ENCODE measurements around the gene NPLOC4.

The NPLOC4 gene

GRCh38 chr17:81514739-81515529, 122.0 kb downstream of the NPLOC4 start:
- peak overlapping the region; percentile 88 for H3K27ac Mint-ChIP-seq
- intact Hi-C loops (cut with micrococcal nuclease): loop anchor here (2.0 to 10.0 kb wide), 2 partner anchors 38 to 120 kb away; partner anchors contain the start of genes BAHCC1 and FAAP100
- no peaks in the 10 kb centered on the region for H3K9me3 Mint-ChIP-seq
- H3K27me3 Mint-ChIP-seq: peaks cover 5% of the 10 kb centered on the region
- H3K4me3 Mint-ChIP-seq: peak overlapping the region; percentile 91
- H3K4me1 Mint-ChIP-seq (ENCODE audit: low read depth): peaks cover 60% of the 10 kb centered on the region
- H3K36me3 Mint-ChIP-seq (ENCODE audit: low read depth): peaks cover 39% of the 10 kb centered on the region

GRCh38 chr17:81514489-81514738, 122.5 kb downstream of the NPLOC4 start:
- H3K4me3 Mint-ChIP-seq: peak overlapping the region; percentile 81
- no peaks in the 10 kb centered on the region for H3K27me3 Mint-ChIP-seq
- peaks cover 65% of the 10 kb centered on the region for H3K4me1 Mint-ChIP-seq (ENCODE audit: low read depth)
- H3K36me3 Mint-ChIP-seq (ENCODE audit: low read depth): peaks cover 44% of the 10 kb centered on the region
- intact Hi-C loops (cut with micrococcal nuclease): loop anchor here (2.0 to 10.0 kb wide), 2 partner anchors 38 to 120 kb away; partner anchors contain the start of genes BAHCC1 and FAAP100
- peak overlapping the region; percentile 88 for H3K27ac Mint-ChIP-seq
- no peaks in the 10 kb centered on the region for H3K9me3 Mint-ChIP-seq

GRCh38 chr17:81513753-81514488, 123.0 kb downstream of the NPLOC4 start:
- peaks cover 70% of the 10 kb centered on the region for H3K4me1 Mint-ChIP-seq (ENCODE audit: low read depth)
- peak overlapping the region; percentile 88 for H3K27ac Mint-ChIP-seq
- peak overlapping the region; percentile 81 for H3K4me3 Mint-ChIP-seq
- intact Hi-C loops (cut with micrococcal nuclease): loop anchor here (2.0 to 10.0 kb wide), 2 partner anchors 39 to 119 kb away; partner anchors contain the start of genes BAHCC1 and FAAP100
- H3K27me3 Mint-ChIP-seq: no peaks in the 10 kb centered on the region
- no peaks in the 10 kb centered on the region for H3K9me3 Mint-ChIP-seq
- H3K36me3 Mint-ChIP-seq (ENCODE audit: low read depth): peaks cover 49% of the 10 kb centered on the region

GRCh38 chr17:81513372-81513752, 123.5 kb downstream of the NPLOC4 start:
- Mint-ChIP-seq H3K9me3 (no peaks in the 10 kb centered on the region), H3K4me3 (peak overlapping the region; percentile 81), H3K27ac (peak overlapping the region; percentile 88), H3K4me1 (ENCODE audit: low read depth) (peaks cover 72% of the 10 kb centered on the region), H3K36me3 (ENCODE audit: low read depth) (peaks cover 54% of the 10 kb centered on the region), H3K27me3 (no peaks in the 10 kb centered on the region)
- intact Hi-C loops (cut with micrococcal nuclease): loop anchor here (10.0 kb wide), 1 partner anchor 119 kb away; the partner anchor contains the start of gene BAHCC1

GRCh38 chr17:81512562-81513371, 124.1 kb downstream of the NPLOC4 start, which contains the start of gene ACTG1:
TSS of gene ACTG1 (minus strand) at chr17:81512799. CDS start at chr17:81512354, 445 bp downstream.
- no peaks in the 10 kb centered on the region for H3K27me3 Mint-ChIP-seq
- H3K9me3 Mint-ChIP-seq: no peaks in the 10 kb centered on the region
- peaks cover 54% of the 10 kb centered on the region for H3K36me3 Mint-ChIP-seq (ENCODE audit: low read depth)
- intact Hi-C loops (cut with micrococcal nuclease): loop anchor here (10.0 kb wide), 1 partner anchor 118 kb away; the partner anchor contains the start of gene BAHCC1
- H3K4me1 Mint-ChIP-seq (ENCODE audit: low read depth): peaks cover 69% of the 10 kb centered on the region
- H3K27ac Mint-ChIP-seq: peak within 1 kb of the TSS; percentile 88
- peak within 1 kb of the TSS; percentile 99 for H3K4me3 Mint-ChIP-seq

GRCh38 chr17:81511804-81512561, 124.9 kb downstream of the NPLOC4 start:
- Mint-ChIP-seq H3K9me3 (no peaks in the 10 kb centered on the region), H3K27me3 (no peaks in the 10 kb centered on the region), H3K4me3 (peak overlapping the region; percentile 99), H3K36me3 (ENCODE audit: low read depth) (peaks cover 53% of the 10 kb centered on the region), H3K27ac (peak overlapping the region; percentile 88), H3K4me1 (ENCODE audit: low read depth) (peaks cover 61% of the 10 kb centered on the region)
- intact Hi-C loops (cut with micrococcal nuclease): loop anchor here (10.0 kb wide), 1 partner anchor 117 kb away; the partner anchor contains the start of gene BAHCC1

- H3K36me3 Mint-ChIP-seq (ENCODE audit: low read depth): peaks cover 53% of the 10 kb centered on the region
- intact Hi-C loops (cut with micrococcal nuclease): loop anchor here (10.0 kb wide), 1 partner anchor 117 kb away; the partner anchor contains the start of gene BAHCC1
These were observed 125.4 kb downstream of the NPLOC4 start for GRCh38 chr17:81511554-81511803.

GRCh38 chr17:81510785-81511553, 125.9 kb downstream of the NPLOC4 start:
- peaks cover 53% of the 10 kb centered on the region for H3K36me3 Mint-ChIP-seq (ENCODE audit: low read depth)
- H3K9me3 Mint-ChIP-seq: no peaks in the 10 kb centered on the region
- intact Hi-C loops (cut with micrococcal nuclease): loop anchor here (10.0 kb wide), 1 partner anchor 116 kb away; the partner anchor contains the start of gene BAHCC1
- H3K27me3 Mint-ChIP-seq: no peaks in the 10 kb centered on the region
- H3K27ac Mint-ChIP-seq: peak overlapping the region; percentile 88
- H3K4me3 Mint-ChIP-seq: peak overlapping the region; percentile 99
- H3K4me1 Mint-ChIP-seq (ENCODE audit: low read depth): peaks cover 51% of the 10 kb centered on the region

More at GRCh38 chr17:81511554-81511803, 125.4 kb downstream of the NPLOC4 start:
- peaks cover 56% of the 10 kb centered on the region for H3K4me1 Mint-ChIP-seq (ENCODE audit: low read depth)
- peak overlapping the region; percentile 99 for H3K4me3 Mint-ChIP-seq
- H3K9me3 Mint-ChIP-seq: no peaks in the 10 kb centered on the region
- H3K27ac Mint-ChIP-seq: peak overlapping the region; percentile 88
- no peaks in the 10 kb centered on the region for H3K27me3 Mint-ChIP-seq

GRCh38 chr17:81509972-81510784, 126.7 kb downstream of the NPLOC4 start:
- peaks cover 2% of the 10 kb centered on the region for H3K27me3 Mint-ChIP-seq
- H3K27ac Mint-ChIP-seq: peak overlapping the region; percentile 88
- H3K9me3 Mint-ChIP-seq: no peaks in the 10 kb centered on the region
- peaks cover 46% of the 10 kb centered on the region for H3K4me1 Mint-ChIP-seq (ENCODE audit: low read depth)
- intact Hi-C loops (cut with micrococcal nuclease): loop anchor here (10.0 kb wide), 1 partner anchor 115 kb away; the partner anchor contains the start of gene BAHCC1
- H3K36me3 Mint-ChIP-seq (ENCODE audit: low read depth): peaks cover 51% of the 10 kb centered on the region
- peak overlapping the region; percentile 99 for H3K4me3 Mint-ChIP-seq

GRCh38 chr17:81509207-81509971, 127.5 kb downstream of the NPLOC4 start:
- Mint-ChIP-seq H3K4me1 (ENCODE audit: low read depth) (peaks cover 43% of the 10 kb centered on the region), H3K27me3 (peaks cover 3% of the 10 kb centered on the region), H3K27ac (peak overlapping the region; percentile 88), H3K36me3 (ENCODE audit: low read depth) (peaks cover 48% of the 10 kb centered on the region), H3K4me3 (peak overlapping the region; percentile 99), H3K9me3 (no peaks in the 10 kb centered on the region)
- intact Hi-C loops (cut with micrococcal nuclease): no loop called here

- Mint-ChIP-seq H3K4me3 (peak overlapping the region; percentile 99), H3K36me3 (ENCODE audit: low read depth) (peaks cover 48% of the 10 kb centered on the region), H3K27me3 (peaks cover 3% of the 10 kb centered on the region), H3K4me1 (ENCODE audit: low read depth) (peaks cover 42% of the 10 kb centered on the region), H3K27ac (peak overlapping the region; percentile 88), H3K9me3 (no peaks in the 10 kb centered on the region)
- intact Hi-C loops (cut with micrococcal nuclease): no loop called here
These were observed 128.2 kb downstream of the NPLOC4 start for GRCh38 chr17:81508639-81509206.

Measured in dendritic cell treated with granulocyte-macrophage colony-stimulating factor and Interleukin-4, amounts not matched to agents 40 ng/mL and 50 ng/mL, for 4 days (primary cell).